ENCODE measurements around the gene PCYT2. TPM values are rescaled to one million over a fixed set of nuclear protein-coding genes. Genes with fewer than 3 reads are reported as not detected.

The PCYT2 gene
- total and polyA plus RNA-seq, 9 of the 15 experiments (the other 6 are each of a cell fraction or from before 2014, with no cell fraction given) = 0.92 to 134 (median 82.5) TPM

DNA sequence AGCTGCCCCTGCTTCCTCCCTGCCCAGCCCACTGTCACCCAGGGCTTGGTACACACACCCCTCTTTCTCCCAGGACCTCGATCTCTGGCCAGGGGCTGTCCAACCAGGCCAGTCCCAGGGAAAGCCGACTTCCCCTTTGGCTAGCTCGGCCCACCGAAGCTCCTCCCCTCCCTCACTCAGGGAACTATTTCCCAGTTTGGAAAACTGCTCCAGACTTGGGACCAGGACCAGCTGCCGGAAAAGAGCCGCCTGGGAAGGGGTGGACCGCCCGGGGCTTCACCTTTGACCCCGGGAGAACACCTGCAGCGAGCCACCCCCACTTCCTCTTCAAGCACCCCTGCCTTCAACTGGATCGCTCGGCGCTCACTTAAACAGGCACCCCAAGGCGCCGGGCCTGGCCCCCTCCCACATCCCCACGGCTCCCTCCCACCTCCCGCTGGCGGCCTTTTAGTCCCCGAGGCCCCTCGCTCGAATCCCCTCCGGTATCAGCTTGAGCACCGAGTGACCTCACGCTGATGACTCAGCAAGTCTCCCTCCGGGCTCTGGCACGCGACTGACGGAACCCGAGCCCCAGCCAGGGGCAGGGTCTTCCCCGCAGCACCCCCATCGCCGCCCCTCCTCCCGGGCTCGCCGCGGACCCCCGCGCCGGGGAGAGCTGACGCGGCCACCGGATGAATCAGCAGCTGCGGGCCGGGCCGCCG, 15.4 kb upstream of the PCYT2 start (continued):
- no peak for TF ChIP-seq BMI1 (IDR thresholded peaks at IDR 0.05; ENCODE audit: low read length)
- TF ChIP-seq, protein P1, sequence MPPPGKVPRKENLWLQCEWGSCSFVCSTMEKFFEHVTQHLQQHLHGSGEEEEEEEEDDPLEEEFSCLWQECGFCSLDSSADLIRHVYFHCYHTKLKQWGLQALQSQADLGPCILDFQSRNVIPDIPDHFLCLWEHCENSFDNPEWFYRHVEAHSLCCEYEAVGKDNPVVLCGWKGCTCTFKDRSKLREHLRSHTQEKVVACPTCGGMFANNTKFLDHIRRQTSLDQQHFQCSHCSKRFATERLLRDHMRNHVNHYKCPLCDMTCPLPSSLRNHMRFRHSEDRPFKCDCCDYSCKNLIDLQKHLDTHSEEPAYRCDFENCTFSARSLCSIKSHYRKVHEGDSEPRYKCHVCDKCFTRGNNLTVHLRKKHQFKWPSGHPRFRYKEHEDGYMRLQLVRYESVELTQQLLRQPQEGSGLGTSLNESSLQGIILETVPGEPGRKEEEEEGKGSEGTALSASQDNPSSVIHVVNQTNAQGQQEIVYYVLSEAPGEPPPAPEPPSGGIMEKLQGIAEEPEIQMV (tag; conservative IDR thresholded peaks at IDR 0.05; ENCODE audit: low read depth) = no peak
- TF ChIP-seq EP400 (IDR thresholded peaks at IDR 0.05) = peak; percentile 85
- no peak for TF ChIP-seq U2AF2 (optimal IDR thresholded peaks at IDR 0.05; ENCODE audit: low read depth, low read length)
- TF ChIP-seq ZNF586 (CRISPR knock-in tag; conservative IDR thresholded peaks at IDR 0.05) = no peak
- TF ChIP-seq, protein P2, sequence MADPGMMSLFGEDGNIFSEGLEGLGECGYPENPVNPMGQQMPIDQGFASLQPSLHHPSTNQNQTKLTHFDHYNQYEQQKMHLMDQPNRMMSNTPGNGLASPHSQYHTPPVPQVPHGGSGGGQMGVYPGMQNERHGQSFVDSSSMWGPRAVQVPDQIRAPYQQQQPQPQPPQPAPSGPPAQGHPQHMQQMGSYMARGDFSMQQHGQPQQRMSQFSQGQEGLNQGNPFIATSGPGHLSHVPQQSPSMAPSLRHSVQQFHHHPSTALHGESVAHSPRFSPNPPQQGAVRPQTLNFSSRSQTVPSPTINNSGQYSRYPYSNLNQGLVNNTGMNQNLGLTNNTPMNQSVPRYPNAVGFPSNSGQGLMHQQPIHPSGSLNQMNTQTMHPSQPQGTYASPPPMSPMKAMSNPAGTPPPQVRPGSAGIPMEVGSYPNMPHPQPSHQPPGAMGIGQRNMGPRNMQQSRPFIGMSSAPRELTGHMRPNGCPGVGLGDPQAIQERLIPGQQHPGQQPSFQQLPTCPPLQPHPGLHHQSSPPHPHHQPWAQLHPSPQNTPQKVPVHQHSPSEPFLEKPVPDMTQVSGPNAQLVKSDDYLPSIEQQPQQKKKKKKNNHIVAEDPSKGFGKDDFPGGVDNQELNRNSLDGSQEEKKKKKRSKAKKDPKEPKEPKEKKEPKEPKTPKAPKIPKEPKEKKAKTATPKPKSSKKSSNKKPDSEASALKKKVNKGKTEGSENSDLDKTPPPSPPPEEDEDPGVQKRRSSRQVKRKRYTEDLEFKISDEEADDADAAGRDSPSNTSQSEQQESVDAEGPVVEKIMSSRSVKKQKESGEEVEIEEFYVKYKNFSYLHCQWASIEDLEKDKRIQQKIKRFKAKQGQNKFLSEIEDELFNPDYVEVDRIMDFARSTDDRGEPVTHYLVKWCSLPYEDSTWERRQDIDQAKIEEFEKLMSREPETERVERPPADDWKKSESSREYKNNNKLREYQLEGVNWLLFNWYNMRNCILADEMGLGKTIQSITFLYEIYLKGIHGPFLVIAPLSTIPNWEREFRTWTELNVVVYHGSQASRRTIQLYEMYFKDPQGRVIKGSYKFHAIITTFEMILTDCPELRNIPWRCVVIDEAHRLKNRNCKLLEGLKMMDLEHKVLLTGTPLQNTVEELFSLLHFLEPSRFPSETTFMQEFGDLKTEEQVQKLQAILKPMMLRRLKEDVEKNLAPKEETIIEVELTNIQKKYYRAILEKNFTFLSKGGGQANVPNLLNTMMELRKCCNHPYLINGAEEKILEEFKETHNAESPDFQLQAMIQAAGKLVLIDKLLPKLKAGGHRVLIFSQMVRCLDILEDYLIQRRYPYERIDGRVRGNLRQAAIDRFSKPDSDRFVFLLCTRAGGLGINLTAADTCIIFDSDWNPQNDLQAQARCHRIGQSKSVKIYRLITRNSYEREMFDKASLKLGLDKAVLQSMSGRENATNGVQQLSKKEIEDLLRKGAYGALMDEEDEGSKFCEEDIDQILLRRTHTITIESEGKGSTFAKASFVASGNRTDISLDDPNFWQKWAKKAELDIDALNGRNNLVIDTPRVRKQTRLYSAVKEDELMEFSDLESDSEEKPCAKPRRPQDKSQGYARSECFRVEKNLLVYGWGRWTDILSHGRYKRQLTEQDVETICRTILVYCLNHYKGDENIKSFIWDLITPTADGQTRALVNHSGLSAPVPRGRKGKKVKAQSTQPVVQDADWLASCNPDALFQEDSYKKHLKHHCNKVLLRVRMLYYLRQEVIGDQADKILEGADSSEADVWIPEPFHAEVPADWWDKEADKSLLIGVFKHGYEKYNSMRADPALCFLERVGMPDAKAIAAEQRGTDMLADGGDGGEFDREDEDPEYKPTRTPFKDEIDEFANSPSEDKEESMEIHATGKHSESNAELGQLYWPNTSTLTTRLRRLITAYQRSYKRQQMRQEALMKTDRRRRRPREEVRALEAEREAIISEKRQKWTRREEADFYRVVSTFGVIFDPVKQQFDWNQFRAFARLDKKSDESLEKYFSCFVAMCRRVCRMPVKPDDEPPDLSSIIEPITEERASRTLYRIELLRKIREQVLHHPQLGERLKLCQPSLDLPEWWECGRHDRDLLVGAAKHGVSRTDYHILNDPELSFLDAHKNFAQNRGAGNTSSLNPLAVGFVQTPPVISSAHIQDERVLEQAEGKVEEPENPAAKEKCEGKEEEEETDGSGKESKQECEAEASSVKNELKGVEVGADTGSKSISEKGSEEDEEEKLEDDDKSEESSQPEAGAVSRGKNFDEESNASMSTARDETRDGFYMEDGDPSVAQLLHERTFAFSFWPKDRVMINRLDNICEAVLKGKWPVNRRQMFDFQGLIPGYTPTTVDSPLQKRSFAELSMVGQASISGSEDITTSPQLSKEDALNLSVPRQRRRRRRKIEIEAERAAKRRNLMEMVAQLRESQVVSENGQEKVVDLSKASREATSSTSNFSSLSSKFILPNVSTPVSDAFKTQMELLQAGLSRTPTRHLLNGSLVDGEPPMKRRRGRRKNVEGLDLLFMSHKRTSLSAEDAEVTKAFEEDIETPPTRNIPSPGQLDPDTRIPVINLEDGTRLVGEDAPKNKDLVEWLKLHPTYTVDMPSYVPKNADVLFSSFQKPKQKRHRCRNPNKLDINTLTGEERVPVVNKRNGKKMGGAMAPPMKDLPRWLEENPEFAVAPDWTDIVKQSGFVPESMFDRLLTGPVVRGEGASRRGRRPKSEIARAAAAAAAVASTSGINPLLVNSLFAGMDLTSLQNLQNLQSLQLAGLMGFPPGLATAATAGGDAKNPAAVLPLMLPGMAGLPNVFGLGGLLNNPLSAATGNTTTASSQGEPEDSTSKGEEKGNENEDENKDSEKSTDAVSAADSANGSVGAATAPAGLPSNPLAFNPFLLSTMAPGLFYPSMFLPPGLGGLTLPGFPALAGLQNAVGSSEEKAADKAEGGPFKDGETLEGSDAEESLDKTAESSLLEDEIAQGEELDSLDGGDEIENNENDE (IDR thresholded peaks at IDR 0.05; ENCODE audit: low read depth, low read length) = no peak
- TF ChIP-seq JUND (IDR thresholded peaks at IDR 0.05; ENCODE audit: borderline replicate concordance, low read depth, low read length) = peak; percentile 95
- peak; percentile 89; the same call in 2 of the 3 replicates for TF ChIP-seq JUND (tag; IDR thresholded peaks at IDR 0.05; ENCODE audit: borderline replicate concordance, low read depth, low read length)
- TF ChIP-seq SMARCA5 (IDR thresholded peaks at IDR 0.05) = no peak
- TF ChIP-seq GATAD2A (IDR thresholded peaks at IDR 0.05) = 0 out of 2 replicates have a peak, but pooled peaks have one; percentile 50
- TF ChIP-seq TBP (optimal IDR thresholded peaks at IDR 0.05; ENCODE audit: low read depth, low read length) = peak; percentile 39
- TF ChIP-seq, protein P3, sequence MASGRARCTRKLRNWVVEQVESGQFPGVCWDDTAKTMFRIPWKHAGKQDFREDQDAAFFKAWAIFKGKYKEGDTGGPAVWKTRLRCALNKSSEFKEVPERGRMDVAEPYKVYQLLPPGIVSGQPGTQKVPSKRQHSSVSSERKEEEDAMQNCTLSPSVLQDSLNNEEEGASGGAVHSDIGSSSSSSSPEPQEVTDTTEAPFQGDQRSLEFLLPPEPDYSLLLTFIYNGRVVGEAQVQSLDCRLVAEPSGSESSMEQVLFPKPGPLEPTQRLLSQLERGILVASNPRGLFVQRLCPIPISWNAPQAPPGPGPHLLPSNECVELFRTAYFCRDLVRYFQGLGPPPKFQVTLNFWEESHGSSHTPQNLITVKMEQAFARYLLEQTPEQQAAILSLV (tag; IDR thresholded peaks at IDR 0.05) = no peak
- TF ChIP-seq HMG20A (CRISPR knock-in tag; conservative IDR thresholded peaks at IDR 0.05) = no peak
- TF ChIP-seq KDM2B (CRISPR knock-in tag; IDR thresholded peaks at IDR 0.05) = no peak
- TF ChIP-seq ZNF217 (CRISPR knock-in tag; IDR thresholded peaks at IDR 0.05) = no peak
